GM19035 (cell line): Measurements from ENCODE around the gene BTG4.
A peak's percentile ranks its signal among the peaks of the same experiment; 100 is the strongest.

Experiments used
- ATAC-seq: cut with Tn5 transposase; IDR thresholded peaks from one replicate; pipeline ENCODE4 v1.9.1; 2021; ENCODE audit not compliant: unreplicated experiment

Gene BTG4

GRCh38 chr11:111456086-111456858, 55.9 kb downstream of the BTG4 start:
- no peak for ATAC-seq

DNA sequence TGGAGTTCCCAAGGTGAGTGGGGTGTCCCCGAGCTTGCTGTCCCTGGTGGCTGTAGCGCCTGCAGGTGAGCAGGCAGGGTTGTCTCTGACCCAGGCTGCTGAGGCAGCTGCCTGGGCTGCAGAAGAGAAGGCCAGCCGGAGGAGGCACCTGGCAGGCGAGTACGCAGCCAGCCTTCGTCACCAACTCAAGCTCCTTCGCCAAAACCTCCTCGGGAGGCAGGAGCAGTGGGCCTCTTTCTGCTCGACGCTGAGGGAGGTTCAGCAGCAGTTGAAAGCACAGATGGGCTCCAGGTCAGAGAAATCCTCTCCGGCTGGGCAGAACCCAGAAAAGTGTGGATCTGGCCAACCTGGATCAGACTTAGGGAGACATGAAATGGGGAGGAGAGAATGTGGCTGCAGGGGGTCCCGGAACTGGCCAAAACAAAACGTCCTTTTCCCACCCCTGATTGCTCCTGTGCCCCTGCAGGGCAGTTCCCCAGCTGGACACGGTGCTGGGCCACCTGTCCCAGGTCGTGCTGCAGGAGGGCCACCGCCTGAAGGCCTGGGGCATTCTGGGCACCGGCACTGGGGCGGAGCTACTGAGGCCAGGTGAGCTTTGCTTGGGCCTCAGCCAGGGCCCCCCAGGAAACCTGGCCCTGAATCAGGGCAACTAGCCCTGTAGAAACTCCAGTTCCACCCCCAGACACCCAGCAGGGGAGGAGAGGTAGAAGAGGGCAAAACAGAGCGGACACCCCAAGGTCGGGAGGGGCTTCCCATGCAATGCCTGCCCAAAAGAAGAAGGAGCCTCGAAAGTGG, 56.7 kb downstream of the BTG4 start:
- ATAC-seq = no peak

GRCh38 chr11:111454561-111455192, 57.5 kb downstream of the BTG4 start:
- ATAC-seq = no peak

DNA sequence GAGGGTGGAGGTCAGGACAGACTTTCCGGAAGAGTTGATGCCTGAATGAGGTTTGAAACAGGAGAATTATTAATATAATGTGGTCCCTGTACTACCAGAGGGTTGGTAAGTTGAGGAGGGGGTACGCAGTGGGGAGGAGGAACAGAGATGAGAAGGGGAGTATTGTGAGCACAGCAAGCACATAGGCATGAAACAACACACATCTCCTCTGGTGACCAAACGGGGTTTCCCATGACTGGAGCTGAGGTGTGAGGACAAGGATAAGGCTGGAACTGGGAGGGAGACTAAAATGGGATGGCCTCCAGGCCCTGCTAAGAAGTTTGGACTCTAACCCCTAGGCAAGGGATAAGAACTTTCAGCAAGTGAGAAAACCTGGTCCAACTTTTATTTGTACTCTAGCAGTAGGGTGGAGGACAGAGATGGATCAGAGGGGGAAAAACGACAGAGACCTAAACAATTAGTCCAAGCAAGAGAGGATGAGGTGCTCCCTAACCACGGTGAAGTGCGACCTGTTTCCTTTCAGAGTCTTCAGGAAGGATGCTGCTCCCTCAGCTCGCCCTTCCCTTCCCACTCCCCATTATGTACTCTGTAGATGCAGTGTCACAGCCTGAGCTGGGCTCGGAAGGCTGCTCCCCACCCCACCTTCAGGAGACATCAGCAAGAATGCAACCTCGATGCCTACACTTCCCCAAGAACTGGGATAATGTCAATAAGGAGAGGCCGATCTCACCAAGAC, 59.2 kb downstream of the BTG4 start:
- ATAC-seq = no peak

- ATAC-seq = no peak
These were observed 60.0 kb downstream of the BTG4 start for GRCh38 chr11:111452146-111452545.

DNA sequence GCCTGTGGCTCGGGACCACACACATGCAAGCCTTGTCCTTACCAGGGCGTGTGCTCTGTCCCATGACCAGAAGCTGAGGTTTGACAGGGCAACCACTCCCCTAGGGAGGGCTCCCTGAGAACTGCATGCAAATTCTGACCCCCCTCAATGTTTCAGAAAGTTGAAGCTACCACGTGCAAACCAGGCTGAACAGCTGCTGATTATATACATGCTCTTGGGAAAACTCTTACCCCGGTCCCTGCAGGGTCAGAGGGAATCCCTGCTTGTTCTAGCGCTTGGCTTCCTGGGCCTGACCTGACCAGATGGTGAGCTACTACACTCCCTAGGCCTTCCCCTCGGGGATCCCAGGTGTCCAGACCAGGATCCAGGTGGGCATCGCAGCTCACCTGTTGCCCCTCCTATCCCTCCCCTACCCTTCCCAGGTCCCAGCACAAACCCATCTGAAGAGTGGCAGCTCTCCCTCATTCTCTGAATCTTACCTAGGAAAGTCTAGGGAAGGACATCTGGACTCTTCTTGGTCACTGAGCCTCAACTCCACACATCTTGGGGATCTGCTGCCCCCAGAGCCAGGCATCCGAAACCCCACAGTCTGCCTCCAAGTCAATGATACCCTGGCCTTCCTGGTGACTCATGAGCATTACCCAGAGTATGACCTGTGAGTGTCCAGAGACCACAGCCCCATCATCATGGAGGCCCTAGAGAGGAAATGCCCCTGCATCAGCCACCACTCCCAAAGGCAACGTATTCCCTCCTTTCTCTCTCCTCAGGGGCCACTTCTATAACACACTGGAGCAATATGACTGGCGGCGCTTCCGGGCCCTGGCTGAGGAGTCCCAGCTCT, 61.5 kb downstream of the BTG4 start:
- peak; percentile 75 for ATAC-seq

DNA sequence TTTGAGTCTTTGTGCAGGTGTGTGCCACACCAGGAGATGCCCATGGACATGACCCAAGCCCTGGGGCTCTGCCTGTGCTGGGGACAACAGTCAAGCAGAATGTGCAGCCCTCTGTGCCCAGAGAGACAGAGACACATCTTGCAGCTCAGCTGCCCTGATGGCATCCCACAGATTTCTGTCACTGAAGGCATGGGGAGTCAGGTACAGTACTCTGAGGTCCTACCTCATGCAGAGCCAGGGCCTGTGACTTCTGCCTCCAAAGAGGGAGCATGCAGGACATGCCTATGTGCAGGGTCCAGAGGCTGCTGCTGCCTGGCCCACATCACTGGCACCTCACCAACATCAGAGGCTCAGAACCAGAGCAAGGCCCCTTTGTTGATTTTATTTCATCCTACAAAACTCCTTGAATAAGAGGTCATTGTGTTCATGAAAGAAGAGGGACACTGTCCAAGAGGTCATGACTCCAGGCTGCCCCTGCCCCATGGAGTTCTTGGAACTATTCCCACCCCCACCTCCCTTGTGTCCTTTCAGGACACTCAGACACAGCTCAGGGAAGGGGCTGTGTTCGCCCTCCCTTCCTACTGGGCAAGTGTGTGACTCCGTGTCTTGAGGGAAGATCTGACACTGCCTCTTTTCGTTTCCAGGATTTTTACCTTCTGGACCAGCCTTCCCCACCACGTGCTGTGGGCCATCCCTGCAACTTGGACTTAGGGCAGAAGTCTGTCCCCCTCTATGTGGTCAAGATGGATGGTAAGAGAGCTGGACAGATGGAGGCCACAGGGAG, 62.3 kb downstream of the BTG4 start:
- ATAC-seq = no peak

DNA sequence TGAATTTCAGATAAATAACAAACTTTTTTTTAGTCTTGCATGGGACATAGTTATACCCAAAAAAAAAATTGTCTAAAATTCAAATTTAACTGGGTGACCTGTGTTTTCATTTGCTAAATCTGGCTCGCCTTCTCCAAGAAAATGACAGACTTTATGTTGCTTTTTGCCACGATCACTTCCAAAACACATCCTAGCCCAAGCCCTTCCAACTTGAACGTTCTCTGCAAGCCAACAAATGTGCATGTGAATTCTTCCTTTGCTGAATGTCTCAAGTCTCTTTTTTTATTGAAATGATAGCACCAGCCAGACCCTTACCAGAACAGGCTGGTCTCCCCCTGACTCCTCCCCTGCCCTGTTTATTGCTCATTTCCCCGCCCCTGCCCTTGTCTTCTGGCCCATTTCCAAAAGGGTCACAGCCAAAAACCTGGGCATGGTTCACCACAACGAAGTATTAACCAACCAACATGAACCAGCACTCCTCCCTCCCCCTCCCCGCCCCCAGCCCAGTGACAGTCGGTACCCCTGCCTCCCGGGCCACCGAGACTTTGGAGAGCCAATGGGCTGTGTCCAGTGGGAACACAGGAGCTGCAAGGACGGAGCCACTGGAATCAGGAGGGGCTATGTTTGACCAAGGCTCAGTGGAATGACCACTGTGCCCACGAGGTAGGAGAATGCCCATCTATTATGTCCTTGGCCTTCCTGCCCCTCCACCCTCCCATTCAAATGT, 63.2 kb downstream of the BTG4 start:
- no peak for ATAC-seq

DNA sequence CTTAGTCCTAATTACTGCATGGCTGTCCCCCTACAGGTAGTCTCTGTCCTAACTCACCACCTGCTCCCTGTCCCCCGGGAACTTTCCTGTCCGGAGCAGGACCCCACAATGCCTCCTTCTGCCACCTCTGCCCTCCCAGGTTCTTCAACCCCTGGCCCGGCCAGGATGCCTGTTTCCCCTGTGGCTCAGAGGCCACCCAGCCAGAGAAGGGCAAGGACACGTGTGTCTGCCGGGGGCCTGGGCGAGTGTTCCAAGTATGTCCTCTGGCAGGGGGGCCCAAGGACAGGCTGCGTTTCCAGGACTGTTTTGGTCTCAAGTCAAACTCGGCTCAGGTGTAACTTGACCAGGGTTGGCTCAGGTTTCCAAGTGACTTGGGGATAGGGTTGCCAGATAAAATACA, 63.8 kb downstream of the BTG4 start:
- no peak for ATAC-seq

GRCh38 chr11:111447931-111448330, 64.3 kb downstream of the BTG4 start:
- no peak for ATAC-seq

- no peak for ATAC-seq
These were observed 65.1 kb downstream of the BTG4 start for GRCh38 chr11:111447112-111447471.

DNA sequence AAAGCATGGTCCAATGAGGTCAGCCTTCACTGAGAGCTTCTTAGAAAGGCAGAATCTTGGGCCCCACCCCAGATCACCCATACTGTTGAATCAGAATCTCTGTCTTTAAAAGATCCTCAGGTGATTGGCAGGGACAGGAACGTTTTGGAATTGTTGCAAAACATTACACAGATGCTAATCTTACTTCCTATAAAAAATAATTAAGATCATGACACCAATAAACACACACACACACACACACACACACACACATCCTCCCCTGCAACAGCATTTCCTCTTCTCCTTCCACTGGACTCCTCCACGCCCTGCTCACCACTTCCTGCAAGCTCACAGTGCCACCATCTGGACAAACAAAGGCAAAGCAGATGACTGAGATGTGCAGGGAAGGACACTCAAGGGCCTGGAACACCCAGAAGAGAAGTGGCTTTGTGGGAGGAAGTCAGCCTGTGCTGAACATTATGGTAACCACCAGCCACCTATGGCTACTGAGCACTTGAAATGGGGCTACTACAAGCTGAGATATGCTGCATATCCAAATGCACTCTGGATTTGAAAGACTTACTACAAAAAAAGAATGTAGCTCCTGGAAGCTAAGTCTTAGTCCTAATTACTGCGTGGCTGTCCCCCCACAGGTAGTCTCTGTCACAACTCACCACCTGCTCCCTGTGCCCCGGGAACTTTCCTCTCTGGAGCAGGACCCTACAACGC, 65.6 kb downstream of the BTG4 start:
- ATAC-seq = peak; percentile 89

- ATAC-seq = no peak
These were observed 66.6 kb downstream of the BTG4 start for GRCh38 chr11:111445586-111445985.
